DND-41 (cell line): ENCODE results near the gene MCOLN3.

Experiments
- CTCF ChIP-seq: IDR thresholded peaks from 2 replicates; pipeline ENCODE4 v1.5.1; 2012; ENCODE audit warnings: borderline replicate concordance, low read length, moderate library complexity, mild to moderate bottlenecking; ENCODE audit not compliant: poor library complexity, severe bottlenecking; ENCODE audit errors: extremely low read depth
- EZH2 ChIP-seq: IDR thresholded peaks from 3 replicates; pipeline ENCODE4 v1.6.1; 2012; ENCODE audit warnings: borderline replicate concordance, low read depth, mild to moderate bottlenecking, moderate library complexity, low read length, inconsistent platforms; ENCODE audit not compliant: severe bottlenecking

- TF ChIP-seq CTCF (no peak), EZH2 (no peak)
Observed at GRCh38 chr1:84968865-84969264, 79.4 kb downstream of the MCOLN3 start.
